Panc1 (cell line): ENCODE results near the gene HCN2. TPM values are rescaled to one million over a fixed set of nuclear protein-coding genes. Genes with fewer than 3 reads are reported as not detected.

Experiments used
- ATAC-seq: fragments of 200-7000 bp; cut with Tn5 transposase; 2 replicates; pipeline ENCODE4 v1.9.1; 2020; ENCODE audit warnings: mild to moderate bottlenecking, moderate library complexity
- BruUV-seq: library from RNA; stranded (reverse); fragments of 400-500 nt; replicated peaks from 2 replicates; lab custom pipeline; 2021; lab: Mats Ljungman, UMichigan
- CTCF ChIA-PET: fragments of 300-600 bp; sonication (Branson Sonifier 250); formaldehyde crosslinking; loops from one replicate; lab custom pipeline; 2022; ENCODE audit warnings: antibody characterized with exemption; lab: Charles Lee
- POLR2A ChIA-PET: fragments of 300-600 bp; sonication (Branson Sonifier 250); formaldehyde crosslinking; loops from one replicate; lab custom pipeline; 2022; ENCODE audit warnings: antibody characterized with exemption; lab: Charles Lee
- DNase-seq: peaks from one replicate; pipeline ENCODE4 v3.0.0-alpha.2; 2010; ENCODE audit warnings: low read depth, low spot score
- H3K27ac ChIP-seq: 2 replicates; pipeline ENCODE4 v1.5.1; 2011; ENCODE audit warnings: mild to moderate bottlenecking, low read length, inconsistent platforms
- H3K27me3 ChIP-seq: fragments of 200-500 bp; sonication (Bioruptor generic); 2 replicates; pipeline ENCODE4 v1.6.0; 2014; ENCODE audit warnings: low read length, inconsistent platforms; ENCODE audit not compliant: control insufficient read depth, insufficient read depth
- H3K36me3 ChIP-seq: fragments of 200-500 bp; sonication (Bioruptor generic); 2 replicates; pipeline ENCODE4 v1.5.1; 2014; ENCODE audit warnings: inconsistent platforms, mild to moderate bottlenecking, low read length, moderate library complexity; ENCODE audit not compliant: control insufficient read depth, insufficient read depth
- H3K4me1 ChIP-seq: 2 replicates; pipeline ENCODE4 v1.5.1; 2011; ENCODE audit warnings: inconsistent platforms, mild to moderate bottlenecking, low read length, moderate library complexity; ENCODE audit not compliant: control insufficient read depth, insufficient read depth
- H3K4me3 ChIP-seq, 2 experiments: 2 replicates each; pipeline ENCODE4 v1.5.1; 2011 to 2012; ENCODE audit warnings: low read depth in 2 of 2, low read length in 2 of 2, mild to moderate bottlenecking in 2 of 2, inconsistent platforms in 1 of 2, moderate library complexity in 1 of 2
- H3K9me3 ChIP-seq: fragments of 200-500 bp; sonication (Bioruptor generic); 2 replicates; pipeline ENCODE4 v1.5.1; 2014; ENCODE audit warnings: low read depth, mild to moderate bottlenecking, inconsistent platforms, low read length, moderate library complexity; ENCODE audit not compliant: control insufficient read depth, insufficient read depth
- CTCF ChIP-seq: fragments of 450-650 bp; IDR thresholded peaks from 2 replicates; pipeline ENCODE4 v1.5.1; 2017; ENCODE audit warnings: mild to moderate bottlenecking
- POLR2AphosphoS5 ChIP-seq: IDR thresholded peaks from 2 replicates; pipeline ENCODE4 v1.6.1; 2012; ENCODE audit warnings: mild to moderate bottlenecking, low read depth, low read length, moderate library complexity
- REST ChIP-seq, 2 experiments: IDR thresholded peaks; 2 replicates each; pipeline ENCODE4 v1.6.1; 2011 to 2012; ENCODE audit warnings: low read depth in 2 of 2, control low read depth in 1 of 2, low read length in 1 of 2, mild to moderate bottlenecking in 1 of 2, moderate library complexity in 1 of 2; ENCODE audit not compliant: insufficient read depth in 1 of 2
- SIN3A ChIP-seq: IDR thresholded peaks from 2 replicates; pipeline ENCODE4 v1.6.1; 2012; ENCODE audit warnings: low read depth, mild to moderate bottlenecking, low read length, moderate library complexity, borderline replicate concordance; ENCODE audit not compliant: insufficient read depth
- TCF7L2 ChIP-seq: IDR thresholded peaks from 2 replicates; pipeline ENCODE4 v1.6.1; 2011; ENCODE audit warnings: mild to moderate bottlenecking, low read depth, low read length, inconsistent platforms
- in situ Hi-C: cut with HindIII; loops from 2 replicates; pipeline ENCODE4 v1.10.0; 2016; ENCODE audit warnings: low sequenced_read_pairs, low pct_unique_long_range_greater_than_20kb
- intact Hi-C: fragments of 100-400 bp; cut with micrococcal nuclease; formaldehyde crosslinking; loops from one replicate; pipeline ENCODE4 v1.10.0; 2022; ENCODE audit not compliant: unreplicated experiment
- total RNA-seq: library from RNA; stranded (reverse); gene quantifications from one replicate; pipeline ENCODE4 v1.2.1, GENCODE V29; 2021; ENCODE audit not compliant: unreplicated experiment

Gene HCN2
- total RNA-seq, 1 experiment from 2014 or later: 15.1 TPM

- BruUV-seq: no TSS peak
- no peaks in the 10 kb centered on the region; the same call in 1 of the 2 replicates for H3K36me3 ChIP-seq
- ChIA-PET POLR2A (no interaction called here), CTCF (no interaction called here)
- intact Hi-C loops (no loop called here), in situ Hi-C loops (no loop called here)
- no peaks in the 10 kb centered on the region; the same call in 1 of the 2 replicates for H3K4me1 ChIP-seq
- TF ChIP-seq REST (IDR thresholded peaks at IDR 0.05; ENCODE audit: insufficient read depth in 1 of 2, low read depth in 2 of 2, low read length in 1 of 2) (no peak), SIN3A (no peak), CTCF (no peak), TCF7L2 (no peak), POLR2AphosphoS5 (no peak)
- H3K27ac ChIP-seq: no peak overlapping the region
- H3K27me3 ChIP-seq: no peaks in the 10 kb centered on the region
- H3K4me3 ChIP-seq: no peak overlapping the region
- no peak for DNase-seq
- H3K9me3 ChIP-seq: no peaks in the 10 kb centered on the region
- ATAC-seq: no peak
These were observed 67.9 kb downstream of the HCN2 start for GRCh38 chr19:657611-658010.

GRCh38 chr19:658059-658839 is 68.6 kb downstream of the HCN2 start:
- BruUV-seq: no TSS peak
- H3K27ac ChIP-seq: no peak overlapping the region

More at GRCh38 chr19:658059-658839, 68.6 kb downstream of the HCN2 start:
- TF ChIP-seq POLR2AphosphoS5 (no peak), REST (IDR thresholded peaks at IDR 0.05; ENCODE audit: insufficient read depth in 1 of 2, low read depth in 2 of 2, low read length in 1 of 2) (no peak)
- intact Hi-C loops: no loop called here
- no peaks in the 10 kb centered on the region for H3K9me3 ChIP-seq
- H3K4me1 ChIP-seq: no peaks in the 10 kb centered on the region; the same call in 1 of the 2 replicates
- H3K27me3 ChIP-seq: no peaks in the 10 kb centered on the region
- no peak for DNase-seq
- no peaks in the 10 kb centered on the region; the same call in 1 of the 2 replicates for H3K36me3 ChIP-seq
- no peak overlapping the region for H3K4me3 ChIP-seq
- ChIA-PET POLR2A (no interaction called here), CTCF (no interaction called here)
- in situ Hi-C loops: no loop called here
- ATAC-seq: no peak
